Esophagus muscularis mucosa (tissue), 4 donors: ENCODE data around the gene LSMEM2.

Experiments
- EP300 ChIP-seq: sonication (generic); formaldehyde crosslinking; IDR thresholded peaks from one replicate; pipeline ENCODE4 v1.6.1; 2017; ENCODE audit warnings: antibody characterized with exemption
- POLR2A ChIP-seq: fragments of 450-650 bp; IDR thresholded peaks from one replicate; pipeline ENCODE4 v1.6.1; 2017; ENCODE audit warnings: antibody characterized with exemption, moderate library complexity, mild to moderate bottlenecking, low read depth
- POLR2AphosphoS5 ChIP-seq, 2 donors: sonication (generic); formaldehyde crosslinking; IDR thresholded peaks; one replicate each; pipeline ENCODE4 v1.6.1; 2017; ENCODE audit warnings: antibody characterized with exemption in 2 of 2
- TF ChIP-seq, protein P1 (sequence below), 3 experiments: fragments of 200-600 bp in 2 of 3; fragments of 450-650 bp in 1 of 3; sonication (generic) in 2 of 3; IDR thresholded peaks; one replicate each; pipeline ENCODE4 v1.5.1; 2017 to 2019; ENCODE audit warnings: antibody characterized with exemption in 3 of 3, mild to moderate bottlenecking in 2 of 3, moderate library complexity in 1 of 3

DNA sequence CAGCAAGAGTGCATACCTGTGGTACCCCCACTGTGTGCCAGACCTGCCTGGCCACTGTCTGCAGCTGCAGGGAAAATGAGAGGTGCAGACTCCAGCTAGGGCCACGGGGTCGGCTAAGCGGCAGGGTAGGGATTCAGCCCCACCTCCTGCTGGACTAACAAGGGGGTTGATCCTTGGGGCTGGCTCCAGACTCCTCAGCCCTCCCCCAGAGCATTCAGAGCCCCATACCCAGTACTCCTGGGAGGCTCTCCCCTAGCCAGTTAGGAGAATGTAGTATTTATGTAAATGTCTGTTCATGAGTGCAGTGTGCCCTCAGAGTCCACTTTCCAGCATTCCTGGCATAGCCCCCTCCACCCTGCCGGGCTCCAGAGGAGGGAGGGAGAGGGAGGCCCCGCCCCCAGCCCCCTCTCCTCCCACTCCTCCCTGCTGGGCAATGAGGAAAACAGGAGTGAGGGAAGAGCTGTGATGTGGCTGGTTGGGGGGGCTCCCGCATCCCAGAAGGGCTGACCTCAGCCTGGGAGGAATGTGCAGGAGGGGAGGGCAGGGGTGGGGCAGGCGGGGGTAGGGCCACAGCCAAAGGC is 14.4 kb upstream of the LSMEM2 start:
- TF ChIP-seq, protein P1, sequence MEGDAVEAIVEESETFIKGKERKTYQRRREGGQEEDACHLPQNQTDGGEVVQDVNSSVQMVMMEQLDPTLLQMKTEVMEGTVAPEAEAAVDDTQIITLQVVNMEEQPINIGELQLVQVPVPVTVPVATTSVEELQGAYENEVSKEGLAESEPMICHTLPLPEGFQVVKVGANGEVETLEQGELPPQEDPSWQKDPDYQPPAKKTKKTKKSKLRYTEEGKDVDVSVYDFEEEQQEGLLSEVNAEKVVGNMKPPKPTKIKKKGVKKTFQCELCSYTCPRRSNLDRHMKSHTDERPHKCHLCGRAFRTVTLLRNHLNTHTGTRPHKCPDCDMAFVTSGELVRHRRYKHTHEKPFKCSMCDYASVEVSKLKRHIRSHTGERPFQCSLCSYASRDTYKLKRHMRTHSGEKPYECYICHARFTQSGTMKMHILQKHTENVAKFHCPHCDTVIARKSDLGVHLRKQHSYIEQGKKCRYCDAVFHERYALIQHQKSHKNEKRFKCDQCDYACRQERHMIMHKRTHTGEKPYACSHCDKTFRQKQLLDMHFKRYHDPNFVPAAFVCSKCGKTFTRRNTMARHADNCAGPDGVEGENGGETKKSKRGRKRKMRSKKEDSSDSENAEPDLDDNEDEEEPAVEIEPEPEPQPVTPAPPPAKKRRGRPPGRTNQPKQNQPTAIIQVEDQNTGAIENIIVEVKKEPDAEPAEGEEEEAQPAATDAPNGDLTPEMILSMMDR (IDR thresholded peaks at IDR 0.05): no peak
- TF ChIP-seq POLR2A (no peak), POLR2AphosphoS5 (IDR thresholded peaks at IDR 0.05) (peak in 1 of 2 donors; percentile 35), EP300 (no peak)
